COR-L47 (cell line): ENCODE results near the gene HS3ST6.
"Not testable (repeated sequence)": the region's sequence is repeated elsewhere in the genome, so short reads cannot be mapped to it uniquely, and the experiment has no call there.

ENCODE experiments used
- DNase-seq: peaks from one replicate; lab custom pipeline; 2025; lab: John Stamatoyannopoulos, UW

The HS3ST6 gene

GRCh38 chr16:1877089-1877488 lies 41.1 kb downstream of the HS3ST6 start:
- DNase-seq = no peak

GRCh38 chr16:1876468-1876867 lies 41.7 kb downstream of the HS3ST6 start:
- no peak for DNase-seq

DNA sequence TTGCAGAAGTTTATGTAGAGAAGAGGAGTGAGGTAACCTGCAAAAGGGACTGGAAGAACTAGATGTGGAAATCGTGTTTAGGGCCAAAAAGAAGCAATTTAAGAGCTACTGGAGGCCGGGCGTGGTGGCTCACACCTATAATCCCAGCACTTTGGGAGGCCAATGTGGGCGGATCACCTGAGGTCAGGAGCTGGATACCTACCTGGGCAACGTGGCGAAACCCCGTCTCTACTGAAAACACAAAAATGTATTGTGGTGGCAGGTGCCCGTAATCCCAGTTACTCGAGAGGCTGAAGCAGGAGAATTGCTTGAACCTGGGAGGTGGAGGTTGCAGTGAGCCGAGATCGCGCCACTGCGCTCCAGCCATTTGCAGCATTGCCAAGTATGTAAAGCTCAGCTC lies 42.1 kb downstream of the HS3ST6 start:
- not testable (repeated sequence) for DNase-seq

GRCh38 chr16:1874854-1875253 lies 43.4 kb downstream of the HS3ST6 start:
- no peak for DNase-seq

DNA sequence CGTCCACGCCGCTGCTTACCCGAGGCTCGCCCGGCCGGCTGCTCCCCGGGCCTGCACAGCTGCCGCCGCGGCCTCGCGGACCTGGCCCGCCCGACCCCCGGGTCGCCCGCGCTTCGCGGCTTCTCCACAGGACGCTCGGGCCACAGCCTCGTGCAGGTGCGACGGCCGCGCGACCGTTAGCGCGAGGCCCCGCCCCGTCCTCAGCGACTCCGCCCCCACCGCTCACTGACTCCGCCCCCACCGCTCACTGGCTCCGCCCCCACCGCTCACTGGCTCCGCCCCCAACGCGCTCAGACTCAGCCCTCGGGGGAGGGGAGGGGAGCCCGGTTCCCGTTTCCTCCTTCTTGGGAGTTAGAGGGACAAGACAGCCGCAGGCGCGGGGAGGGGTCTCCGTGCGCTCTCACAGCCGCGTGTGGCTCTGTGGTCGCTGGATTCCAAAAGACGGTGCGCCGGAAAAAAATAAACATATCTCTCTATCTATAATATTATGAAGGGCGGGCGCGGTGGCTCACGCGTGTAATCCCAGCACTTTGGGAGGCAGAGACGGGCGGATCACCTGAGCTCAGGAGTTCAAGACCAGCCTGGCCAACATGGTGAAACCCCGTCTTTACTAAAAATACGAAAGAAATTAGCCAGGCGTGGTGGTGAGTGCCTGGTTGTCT lies 46.1 kb downstream of the HS3ST6 start, which contains the start of gene MEIOB:
Gene MEIOB, minus strand, starts transcription at position 191 of the 662 bp plus-strand sequence. CDS start 3,989 bp downstream, outside the sequence.
- no peak for DNase-seq

- no peak for DNase-seq
These were observed 47.7 kb downstream of the HS3ST6 start for GRCh38 chr16:1870365-1871082.

GRCh38 chr16:1865902-1866690 lies 52.1 kb downstream of the HS3ST6 start:
- no peak for DNase-seq

GRCh38 chr16:1863681-1864460 lies 54.3 kb downstream of the HS3ST6 start:
- peak; percentile 31 for DNase-seq

DNA sequence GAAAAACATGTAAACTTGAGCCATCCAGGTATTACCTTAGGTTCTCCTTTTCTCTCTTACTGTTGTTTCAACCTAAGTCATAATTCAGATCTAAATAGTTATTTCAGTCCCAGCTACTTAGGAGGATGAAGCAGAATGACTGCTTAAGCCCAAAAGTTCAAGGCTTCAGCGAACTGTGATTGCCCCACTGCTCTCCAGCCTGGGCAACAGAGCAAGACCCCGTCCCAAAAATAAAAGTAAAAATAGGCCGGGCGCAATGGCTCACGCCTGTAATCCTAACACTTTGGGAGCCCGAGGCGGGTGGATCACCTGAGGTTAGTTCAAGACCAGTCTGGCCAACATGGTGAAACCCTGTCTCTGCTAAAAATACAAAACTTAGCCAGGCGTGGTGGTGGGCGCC lies 55.8 kb downstream of the HS3ST6 start:
- DNase-seq = no peak

GRCh38 chr16:1861730-1862129 lies 56.5 kb downstream of the HS3ST6 start:
- no peak for DNase-seq
